ENCODE data around the gene MXRA7. TPM values are rescaled to one million over a fixed set of nuclear protein-coding genes. Genes with fewer than 3 reads are reported as not detected.
"Not testable (repeated sequence)": the region's sequence is repeated elsewhere in the genome, so short reads cannot be mapped to it uniquely, and the experiment has no call there.

Gene MXRA7, protein sequence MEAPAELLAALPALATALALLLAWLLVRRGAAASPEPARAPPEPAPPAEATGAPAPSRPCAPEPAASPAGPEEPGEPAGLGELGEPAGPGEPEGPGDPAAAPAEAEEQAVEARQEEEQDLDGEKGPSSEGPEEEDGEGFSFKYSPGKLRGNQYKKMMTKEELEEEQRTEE
- total RNA-seq (2014; rRNA removed; shearing (Covaris generic); ENCODE audit: low replicate concordance): 64.5 and 101 TPM in 2 replicates

DNA sequence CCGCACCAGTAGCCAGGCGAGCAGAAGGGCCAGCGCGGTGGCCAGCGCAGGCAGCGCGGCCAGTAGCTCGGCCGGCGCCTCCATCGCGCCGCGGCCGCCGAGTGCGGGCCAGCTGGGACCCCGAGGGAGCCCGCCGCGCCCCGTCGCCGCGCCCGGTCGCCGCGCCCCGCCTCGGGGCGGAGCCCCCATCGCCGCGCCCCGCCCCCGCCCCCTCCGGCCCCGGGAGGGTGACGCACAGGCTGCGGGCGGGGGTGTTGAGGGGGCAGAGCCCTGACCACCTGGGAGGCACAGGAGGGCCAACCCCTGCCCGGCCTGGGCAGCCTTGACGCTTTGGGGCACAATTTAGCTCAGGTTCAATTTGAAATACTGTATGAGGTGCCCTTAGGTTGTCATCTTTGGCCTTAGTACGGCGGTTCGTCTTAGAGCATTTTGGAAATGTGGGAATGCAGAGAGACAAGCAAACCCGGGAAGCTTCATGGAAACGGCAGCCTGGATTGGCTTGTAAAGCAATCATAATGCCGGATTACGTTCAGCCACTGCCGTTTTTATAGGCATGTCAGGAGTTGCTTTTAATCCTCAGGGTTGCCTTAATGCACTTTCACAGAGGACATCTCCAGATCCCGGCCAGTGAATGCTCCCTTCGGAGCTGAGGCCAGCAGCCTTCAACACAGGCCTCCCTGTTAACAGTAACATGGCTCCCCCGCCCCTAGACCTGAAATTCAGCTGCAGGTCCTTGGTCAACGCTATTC lies at the start of gene MXRA7:
MXRA7 (minus strand) TSS at position 103 of the 749 bp plus-strand sequence; CDS start at position 84, 19 bp downstream.
- in situ Hi-C loops (cut with HindIII; ENCODE audit: low pct_unique_long_range_greater_than_20kb, low sequenced_read_pairs): no loop called here
- peak; percentile 47 for DNase-seq (ENCODE audit: low read depth)

DNA sequence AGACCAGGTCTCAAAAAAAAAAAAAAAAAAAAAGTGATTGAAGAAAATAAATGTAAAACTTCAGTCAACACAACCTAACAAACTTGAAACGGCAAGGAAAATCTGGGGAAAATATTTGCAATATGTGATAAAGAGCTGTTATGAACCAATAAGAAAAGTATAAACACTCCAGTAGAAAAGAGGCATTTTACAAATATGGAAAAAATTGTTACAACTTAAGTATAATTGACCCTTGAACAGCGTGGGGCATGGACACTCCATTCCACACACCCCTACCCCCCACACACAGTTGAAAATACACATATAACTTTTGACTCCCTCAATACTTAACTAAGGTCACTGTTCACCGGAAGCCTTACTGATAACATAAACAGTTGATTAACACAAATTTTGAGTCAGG lies 47.8 kb upstream of the MXRA7 start:
- in situ Hi-C loops (cut with HindIII; ENCODE audit: low pct_unique_long_range_greater_than_20kb, low sequenced_read_pairs): no loop called here
- DNase-seq (ENCODE audit: low read depth): no peak

DNA sequence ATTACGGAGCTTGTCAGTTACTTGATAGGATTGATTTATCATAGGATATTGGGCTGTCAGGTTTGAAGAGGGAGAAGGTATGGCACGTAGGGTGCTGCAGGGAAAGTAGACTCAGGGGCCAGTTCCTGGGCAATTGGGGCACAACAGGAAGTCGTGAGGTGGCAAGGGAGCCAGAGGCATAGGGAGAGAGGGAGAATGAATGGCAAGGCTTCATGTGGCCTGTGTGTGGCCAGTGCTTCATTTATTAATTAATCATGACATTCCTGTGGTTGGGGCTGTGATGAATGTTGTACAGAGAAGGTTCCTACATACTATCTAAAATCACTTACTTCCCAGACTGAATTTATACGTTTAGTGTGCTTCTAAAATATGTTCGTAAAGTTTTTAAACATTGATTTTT lies 46.5 kb upstream of the MXRA7 start:
- in situ Hi-C loops (cut with HindIII; ENCODE audit: low pct_unique_long_range_greater_than_20kb, low sequenced_read_pairs): no loop called here
- no peak for DNase-seq (ENCODE audit: low read depth)

DNA sequence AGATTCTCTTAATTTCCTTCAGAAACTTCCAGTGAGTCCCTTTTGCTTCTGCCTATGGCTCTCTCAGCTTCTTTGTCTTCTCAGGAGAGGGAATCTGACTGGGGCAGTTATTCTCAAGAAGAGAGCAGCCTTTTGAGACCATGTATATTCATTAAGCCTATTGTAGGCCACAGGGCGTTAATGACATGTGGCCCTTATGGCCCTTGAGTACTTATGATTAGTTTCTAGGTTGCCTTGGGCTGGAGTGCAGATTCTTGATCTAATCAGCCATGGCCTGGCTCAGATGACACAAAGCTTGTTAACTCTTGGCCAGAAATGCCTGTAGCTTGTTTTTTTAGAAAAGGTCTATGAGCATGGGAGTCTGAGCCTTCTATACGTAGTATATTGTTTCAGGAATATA lies 44.5 kb upstream of the MXRA7 start:
- in situ Hi-C loops (cut with HindIII; ENCODE audit: low pct_unique_long_range_greater_than_20kb, low sequenced_read_pairs): no loop called here

DNA sequence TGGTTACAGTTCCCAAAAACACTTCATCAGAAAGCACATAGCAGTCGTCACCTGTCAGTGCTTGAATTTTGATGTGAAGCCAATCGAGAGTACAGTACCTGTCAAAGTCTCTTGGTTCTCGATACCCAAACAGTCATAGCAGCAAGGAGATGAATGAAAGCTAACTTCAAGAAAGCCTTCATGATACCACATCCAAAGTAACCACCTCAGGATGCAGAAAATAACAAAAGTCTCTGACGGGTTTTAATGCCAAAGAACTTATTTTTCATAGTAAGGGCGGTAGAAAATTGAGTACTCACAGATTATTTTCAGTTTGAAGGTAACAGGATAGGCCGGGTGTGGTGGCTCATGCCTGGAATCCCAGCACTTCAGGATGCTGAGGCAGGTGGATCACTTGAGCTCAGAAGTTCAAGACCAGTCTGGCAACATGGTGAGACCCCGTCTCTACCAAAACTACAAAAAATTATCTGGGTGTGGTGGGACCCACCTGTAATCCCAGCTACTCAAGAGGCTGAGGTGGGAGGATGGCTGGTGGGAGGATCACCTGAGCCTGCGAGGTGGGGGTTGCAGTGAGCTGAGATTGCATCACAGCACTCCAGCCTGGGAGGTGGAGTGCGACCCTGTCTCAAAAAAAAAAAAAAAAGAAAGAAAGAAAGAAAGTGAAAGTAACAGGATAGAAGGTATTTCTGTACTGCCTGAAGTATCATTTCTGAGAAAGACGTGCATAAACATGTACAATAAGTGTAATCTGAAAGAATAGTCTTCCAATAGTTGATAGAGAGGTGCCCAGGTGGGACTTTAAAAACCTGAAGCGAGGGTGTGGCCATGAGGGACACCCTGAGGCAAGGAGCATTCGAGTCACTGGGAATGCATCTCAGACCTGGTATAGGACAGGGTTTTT lies 42.5 kb upstream of the MXRA7 start:
- DNase-seq (ENCODE audit: low read depth): no peak
- in situ Hi-C loops (cut with HindIII; ENCODE audit: low pct_unique_long_range_greater_than_20kb, low sequenced_read_pairs): no loop called here

More for the DNA sequence above, 44.5 kb upstream of the MXRA7 start:
- no peak for DNase-seq (ENCODE audit: low read depth)

DNA sequence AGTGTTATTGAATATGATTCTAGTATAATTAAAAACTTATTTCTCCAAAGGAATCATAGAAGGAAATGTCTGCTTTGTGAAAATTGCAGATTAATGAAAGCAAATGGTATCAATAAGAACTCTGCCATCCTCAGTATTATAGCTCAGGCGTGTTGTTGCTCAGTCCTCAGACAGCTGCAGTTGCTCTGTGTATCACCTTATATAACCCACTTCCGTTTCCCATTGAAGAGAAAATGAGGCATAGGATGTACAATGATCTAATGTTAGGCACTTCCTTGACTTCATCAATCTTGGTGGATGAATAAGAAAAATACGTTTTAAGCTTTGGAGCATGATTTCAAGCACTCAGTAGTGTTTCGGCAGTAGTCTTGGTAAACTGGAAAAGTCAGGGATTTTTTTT lies 41.2 kb upstream of the MXRA7 start:
- in situ Hi-C loops (cut with HindIII; ENCODE audit: low pct_unique_long_range_greater_than_20kb, low sequenced_read_pairs): no loop called here
- no peak for DNase-seq (ENCODE audit: low read depth)

DNA sequence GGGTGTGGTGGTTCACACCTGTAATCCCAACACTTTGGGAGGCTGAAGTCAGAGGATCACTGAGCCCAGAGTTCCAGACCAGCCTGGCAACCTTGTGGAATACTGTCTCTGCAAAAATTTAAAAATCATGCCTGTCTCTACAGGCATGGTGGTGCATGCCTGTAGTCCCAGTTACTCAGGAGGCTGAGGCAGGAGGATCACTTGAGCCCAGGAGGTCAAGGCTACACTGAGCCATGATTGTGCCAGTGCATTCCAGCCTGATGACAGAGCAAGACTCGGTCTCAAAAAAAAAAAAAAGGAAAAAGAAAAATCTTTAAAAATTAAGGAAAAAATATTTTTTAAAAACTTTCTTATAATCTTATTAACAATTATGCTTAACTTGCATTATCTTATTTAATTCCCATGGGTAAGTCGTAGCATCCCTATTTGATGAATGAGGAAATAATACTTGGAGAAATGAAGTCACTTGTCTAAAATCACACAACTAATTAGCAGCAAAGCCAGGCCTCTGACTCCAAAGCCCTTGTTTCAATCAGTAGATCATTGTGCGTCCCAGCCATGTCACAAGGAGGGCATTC lies 40.7 kb upstream of the MXRA7 start:
- in situ Hi-C loops (cut with HindIII; ENCODE audit: low pct_unique_long_range_greater_than_20kb, low sequenced_read_pairs): no loop called here
- DNase-seq (ENCODE audit: low read depth): no peak

DNA sequence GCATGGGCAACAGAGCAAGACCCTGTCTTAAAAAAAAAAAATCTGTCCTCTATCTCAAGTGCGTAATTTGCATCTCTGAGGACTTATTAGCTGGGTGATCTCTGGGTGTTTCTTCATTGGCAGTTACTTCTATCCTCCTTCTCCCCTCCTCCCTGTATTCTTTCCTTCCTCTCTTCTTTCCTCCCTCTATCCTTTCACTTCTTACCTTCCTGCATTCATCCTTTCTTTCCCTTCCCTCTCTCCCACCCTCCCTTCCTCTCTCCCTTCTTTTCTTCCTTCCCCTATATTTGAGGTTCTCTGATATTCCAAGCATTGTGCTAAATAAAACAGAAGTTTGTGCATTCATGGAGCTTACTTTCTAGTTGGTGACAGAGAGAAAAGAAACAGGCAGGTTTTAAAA lies 37.9 kb upstream of the MXRA7 start:
- in situ Hi-C loops (cut with HindIII; ENCODE audit: low pct_unique_long_range_greater_than_20kb, low sequenced_read_pairs): no loop called here
- DNase-seq (ENCODE audit: low read depth): no peak

DNA sequence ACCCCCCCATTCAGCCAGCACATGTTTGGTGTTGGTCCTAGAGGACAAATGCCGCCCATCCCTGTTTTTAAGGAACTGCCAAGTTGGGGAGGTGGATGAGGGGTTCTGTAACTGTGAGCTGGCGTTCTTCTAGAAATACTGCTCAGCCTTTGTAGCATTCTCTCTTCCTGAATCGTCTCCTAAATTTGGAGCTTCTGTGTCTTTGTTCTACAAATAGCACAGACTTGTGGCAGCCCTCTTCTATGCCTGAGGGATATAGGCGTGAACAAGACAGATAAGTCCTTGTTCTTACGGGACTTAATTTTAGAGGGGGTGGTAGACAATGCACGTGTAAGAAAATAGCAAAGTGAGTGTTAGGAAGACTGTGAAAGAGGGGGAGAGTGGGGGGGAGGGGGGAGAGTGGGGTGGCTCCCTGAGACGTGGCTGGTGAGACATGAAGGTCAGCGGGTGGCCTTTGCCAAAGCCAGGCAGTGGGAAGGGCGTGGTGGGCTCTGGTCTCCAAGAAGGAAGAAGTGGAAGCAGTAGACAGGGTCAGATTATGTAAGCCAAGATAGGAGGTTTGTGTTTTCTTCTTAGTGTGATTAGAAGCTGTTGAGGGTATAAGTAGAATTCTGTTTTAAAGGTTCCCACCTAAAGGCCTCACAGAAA lies 37.1 kb upstream of the MXRA7 start:
- in situ Hi-C loops (cut with HindIII; ENCODE audit: low pct_unique_long_range_greater_than_20kb, low sequenced_read_pairs): no loop called here

DNA sequence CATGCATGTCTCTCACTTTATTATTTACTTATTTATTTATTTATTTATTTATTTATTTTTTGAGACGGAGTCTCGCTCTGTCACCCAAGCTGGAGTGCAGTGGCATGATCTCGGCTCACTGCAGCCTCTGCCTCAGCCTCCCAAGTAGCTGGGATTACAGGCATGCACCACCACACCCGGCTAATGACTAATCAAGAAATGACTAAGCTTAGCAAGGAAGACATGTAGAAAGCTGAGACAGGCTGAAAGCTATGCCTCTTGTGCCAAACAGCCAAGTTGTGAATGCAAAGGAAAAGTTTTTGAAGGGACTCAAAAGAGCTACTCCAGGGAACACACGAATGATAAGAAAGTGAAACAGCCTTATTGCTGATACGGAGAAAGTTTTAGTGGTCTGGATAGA lies 35.0 kb upstream of the MXRA7 start:
- DNase-seq (ENCODE audit: low read depth); in situ Hi-C loops (cut with HindIII; ENCODE audit: low pct_unique_long_range_greater_than_20kb, low sequenced_read_pairs): not testable (repeated sequence)

More for the DNA sequence above, 37.1 kb upstream of the MXRA7 start:
- no peak for DNase-seq (ENCODE audit: low read depth)

DNA sequence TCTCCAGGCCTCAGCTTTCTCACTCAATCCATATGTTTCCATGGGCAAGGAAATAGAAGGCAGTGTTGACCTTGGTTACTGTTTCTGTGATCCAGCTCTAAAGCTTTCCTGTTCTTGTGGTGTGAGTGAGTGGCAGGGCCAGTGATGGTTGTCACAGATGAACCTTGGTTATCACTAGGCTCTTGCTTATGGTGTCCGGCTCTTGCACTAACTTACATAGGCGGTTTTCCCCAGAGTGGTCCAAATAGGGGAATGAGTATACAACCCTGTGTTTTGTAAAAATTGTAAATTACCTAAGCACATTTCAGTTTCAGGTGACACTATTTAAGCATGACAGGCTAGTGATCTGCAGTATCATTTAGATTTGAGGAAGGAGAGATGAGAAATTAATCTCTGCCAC lies 34.0 kb upstream of the MXRA7 start:
- in situ Hi-C loops (cut with HindIII; ENCODE audit: low pct_unique_long_range_greater_than_20kb, low sequenced_read_pairs): no loop called here
- DNase-seq (ENCODE audit: low read depth): no peak

DNA sequence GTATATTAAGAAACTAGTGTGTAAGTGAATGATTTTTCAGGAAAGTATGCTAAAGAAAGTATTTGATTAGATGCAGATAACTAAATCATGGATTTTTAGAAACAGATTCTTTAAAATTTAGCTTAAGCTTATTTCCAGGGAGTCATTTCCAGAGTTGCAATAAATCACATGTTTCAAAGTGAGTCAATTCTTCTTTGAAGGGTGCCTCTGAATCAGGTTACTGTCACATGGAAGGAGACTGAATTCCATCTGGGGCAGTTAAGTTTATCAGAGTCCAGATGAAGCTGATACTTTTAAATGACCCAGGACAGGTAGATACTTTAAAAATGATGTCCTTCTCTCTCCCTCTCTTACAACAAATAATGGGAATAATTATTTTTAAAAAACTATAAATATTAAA lies 32.2 kb upstream of the MXRA7 start:
- DNase-seq (ENCODE audit: low read depth): no peak
- in situ Hi-C loops (cut with HindIII; ENCODE audit: low pct_unique_long_range_greater_than_20kb, low sequenced_read_pairs): no loop called here

DNA sequence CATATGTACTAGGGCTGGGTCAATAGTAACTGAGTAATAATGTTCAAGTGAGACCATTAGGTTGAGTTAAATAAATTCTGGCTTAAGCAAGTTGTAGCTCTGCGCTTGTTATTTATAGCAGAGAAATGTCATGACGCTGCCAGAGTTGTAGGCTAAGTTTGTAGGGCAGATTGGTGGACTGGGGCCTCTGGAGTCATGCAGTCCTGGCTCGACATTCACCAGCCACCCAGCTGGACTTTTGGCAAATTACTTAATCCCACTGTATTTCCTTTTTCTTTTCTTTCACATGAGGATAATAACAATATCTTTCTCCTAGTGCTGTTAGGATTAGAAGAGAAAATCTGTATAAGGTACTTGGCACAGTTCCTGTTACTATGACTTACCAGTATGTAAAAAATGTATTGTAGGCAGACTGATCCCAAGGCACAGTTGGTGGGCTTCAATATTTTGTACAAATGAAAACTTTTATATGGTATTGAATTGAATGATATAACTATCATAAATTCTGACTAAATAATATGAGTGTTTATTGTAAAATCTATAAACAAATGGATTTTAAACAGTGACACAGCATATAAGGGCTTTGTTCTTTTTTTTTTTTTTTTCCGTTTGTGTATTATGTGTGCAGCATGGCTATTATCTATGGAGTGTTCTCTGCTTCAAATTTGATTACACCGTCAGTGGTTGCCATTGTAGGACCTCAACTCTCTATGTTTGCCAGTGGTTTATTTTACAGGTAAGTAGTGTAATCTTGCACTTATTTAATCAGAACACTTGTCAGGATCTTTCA lies 29.8 kb upstream of the MXRA7 start:
- no peak for DNase-seq (ENCODE audit: low read depth)
- in situ Hi-C loops (cut with HindIII; ENCODE audit: low pct_unique_long_range_greater_than_20kb, low sequenced_read_pairs): no loop called here

DNA sequence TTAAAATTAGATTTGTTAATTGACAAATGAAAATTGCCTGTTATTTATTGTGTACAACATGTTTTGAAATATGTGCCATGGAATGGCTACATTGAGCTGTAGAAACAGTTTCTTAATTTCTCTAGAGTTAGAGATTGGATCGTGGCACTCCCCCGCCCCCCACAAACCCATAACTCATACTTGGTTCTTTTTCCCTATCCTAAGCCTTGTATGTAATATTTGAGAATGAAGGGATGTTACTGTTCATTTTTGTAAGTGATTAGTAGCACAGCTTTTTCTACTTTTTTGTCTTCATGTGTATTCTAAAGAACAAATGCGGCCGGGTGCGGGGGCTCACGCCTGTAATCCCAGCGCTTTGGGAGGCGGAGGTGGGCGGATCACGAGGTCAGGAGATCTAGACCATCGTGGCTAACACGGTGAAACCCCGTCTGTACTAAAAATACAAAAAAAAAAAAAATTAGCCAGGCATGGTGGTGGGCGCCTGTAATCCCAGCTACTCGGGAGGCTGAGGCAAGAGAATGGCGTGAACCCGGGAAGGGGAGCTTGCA lies 28.9 kb upstream of the MXRA7 start:
- in situ Hi-C loops (cut with HindIII; ENCODE audit: low pct_unique_long_range_greater_than_20kb, low sequenced_read_pairs): not testable (repeated sequence)

DNA sequence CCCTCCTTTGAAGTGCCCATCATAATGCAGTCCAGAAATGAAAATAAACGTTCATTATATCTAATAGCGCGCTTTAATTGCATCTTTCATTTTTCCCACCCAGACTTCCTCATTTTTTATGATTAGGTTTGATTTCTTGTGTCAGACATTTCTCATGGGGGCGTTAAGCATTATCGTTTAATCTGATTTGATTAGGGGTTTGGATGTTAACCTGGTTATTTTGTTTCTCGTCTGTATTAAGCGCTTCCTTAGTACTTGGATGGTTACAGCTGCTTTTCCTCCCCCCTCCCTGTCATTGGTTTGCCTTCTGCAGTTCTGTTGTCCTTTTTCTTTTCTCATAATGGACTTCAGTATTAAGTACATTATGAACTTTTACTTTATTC lies 27.7 kb upstream of the MXRA7 start:
- in situ Hi-C loops (cut with HindIII; ENCODE audit: low pct_unique_long_range_greater_than_20kb, low sequenced_read_pairs): no loop called here

More for the DNA sequence above, 28.9 kb upstream of the MXRA7 start:
- not testable (repeated sequence) for DNase-seq (ENCODE audit: low read depth)

DNA sequence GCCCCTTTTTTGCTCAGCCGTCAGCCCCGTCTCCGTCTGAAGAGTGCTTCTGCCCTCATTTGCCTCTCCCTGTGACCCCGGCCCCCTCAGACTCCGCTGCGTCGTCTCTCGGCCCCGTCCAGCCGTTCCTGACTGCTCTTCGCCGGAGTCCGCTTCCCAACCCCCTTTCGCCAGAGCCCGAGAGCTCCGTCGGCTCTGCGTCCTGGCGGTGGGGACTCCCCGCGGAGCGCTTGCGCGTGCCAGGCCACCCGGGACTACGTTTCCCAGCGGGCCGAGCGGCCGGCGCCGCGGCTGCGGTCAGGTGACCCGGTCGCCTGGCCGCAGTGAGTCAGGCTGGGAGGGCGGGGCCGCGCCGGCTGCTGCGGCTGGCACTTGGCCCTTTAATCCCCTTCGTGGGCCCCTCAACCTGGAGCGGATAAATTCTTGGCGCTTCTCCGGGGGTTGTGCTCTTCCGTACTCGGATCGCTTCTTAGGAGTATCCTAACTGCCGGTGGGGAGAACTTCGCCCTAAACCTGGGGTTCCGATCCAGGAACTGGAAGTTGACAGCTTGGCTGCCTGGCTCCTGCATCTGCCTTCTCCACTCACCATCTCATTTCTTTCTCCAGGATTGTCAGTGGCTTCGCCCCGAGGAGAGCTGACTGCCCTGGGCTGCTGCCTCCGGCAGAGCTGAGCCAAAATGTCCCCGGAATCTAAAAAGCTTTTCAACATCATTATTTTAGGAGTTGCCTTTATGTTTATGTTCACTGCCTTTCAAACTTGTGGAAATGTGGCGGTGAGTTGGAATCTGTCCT lies 27.1 kb upstream of the MXRA7 start, which contains the start of gene MFSD11:
MFSD11 (plus strand) TSS at position 444 of the 792 bp plus-strand sequence; CDS start at position 678, 234 bp downstream.
- in situ Hi-C loops (cut with HindIII; ENCODE audit: low pct_unique_long_range_greater_than_20kb, low sequenced_read_pairs): no loop called here
- DNase-seq (ENCODE audit: low read depth): no peak

More for the DNA sequence above, 27.7 kb upstream of the MXRA7 start:
- no peak for DNase-seq (ENCODE audit: low read depth)

Measured in Caki2 (cell line).